GM12878 (cell line): ENCODE measurements around the gene PDSS2. TPM values are rescaled to one million over a fixed set of nuclear protein-coding genes. Genes with fewer than 3 reads are reported as not detected.

Source experiments
- ATAC-seq: fragments of 200-7000 bp; cut with Tn5 transposase; 3 replicates; pipeline ENCODE4 v1.9.1; 2020; ENCODE audit warnings: mild to moderate bottlenecking, moderate library complexity
- BruUV-seq: library from RNA; stranded (reverse); fragments of 400-500 nt; replicated peaks from 2 replicates; lab custom pipeline; 2021; lab: Mats Ljungman, UMichigan
- CTCF ChIA-PET: fragments of 300-600 bp; sonication (Branson Sonifier 250); formaldehyde crosslinking; extraction: SDS; loops from one replicate; lab custom pipeline; 2021; ENCODE audit warnings: inconsistent platforms; lab: Yijun Ruan, JAX
- POLR2A ChIA-PET: fragments of 350-600 bp; formaldehyde crosslinking; extraction: SDS; loops from one replicate; lab custom pipeline; 2021; ENCODE audit warnings: inconsistent platforms; lab: Charles Lee
- RAD21 ChIA-PET: fragments of 300-600 bp; sonication (Branson Sonifier 250); formaldehyde crosslinking; loops from one replicate; lab custom pipeline; 2023; ENCODE audit warnings: antibody characterized with exemption; ENCODE audit not compliant: unreplicated experiment; lab: Charles Lee
- SMC1A ChIA-PET: fragments of 300-600 bp; sonication (Branson Sonifier 250); formaldehyde crosslinking; loops from one replicate; lab custom pipeline; 2023; ENCODE audit not compliant: unreplicated experiment, uncharacterized antibody; lab: Charles Lee
- DNase-seq: peaks from one replicate; pipeline ENCODE4 v3.0.0-alpha.2; 2011; ENCODE audit warnings: low read depth, low spot score
- FAIRE-seq: peaks from 3 replicates; lab custom pipeline; 2011; peaks lifted over from hg19 to GRCh38; lab: Jason Lieb, UNC
- H2AFZ ChIP-seq: 2 replicates; pipeline ENCODE4 v1.6.0; 2011; ENCODE audit warnings: low read depth, low read length, control low read depth; ENCODE audit not compliant: control insufficient read depth
- H3K27ac ChIP-seq: 2 replicates; pipeline ENCODE4 v1.5.1; 2011; ENCODE audit warnings: control low read depth; ENCODE audit not compliant: control insufficient read depth, insufficient read depth
- H3K27me3 ChIP-seq, 2 experiments: replicated peaks in 1 of 2; 2 replicates each; pipeline versions ENCODE4 v1.6.0 to v1.6.1; 2011; ENCODE audit warnings: low read length in 1 of 2; ENCODE audit not compliant: control insufficient read depth in 2 of 2, insufficient read depth in 2 of 2
- H3K36me3 ChIP-seq, 2 experiments: 2 replicates each; pipeline ENCODE4 v1.5.1; 2011; ENCODE audit warnings: low read length in 1 of 2; ENCODE audit not compliant: control insufficient read depth in 2 of 2, insufficient read depth in 2 of 2
- H3K4me1 ChIP-seq: 2 replicates; pipeline ENCODE4 v1.6.1; 2011; ENCODE audit warnings: mild to moderate bottlenecking, low read length, moderate library complexity, mixed read lengths; ENCODE audit not compliant: control insufficient read depth, insufficient read depth
- H3K4me2 ChIP-seq: 2 replicates; pipeline ENCODE4 v1.6.0; 2011; ENCODE audit warnings: control low read depth; ENCODE audit not compliant: control insufficient read depth, insufficient read depth
- H3K4me3 ChIP-seq: fragments of 200-600 bp; sonication (generic); 2 replicates; pipeline ENCODE4 v1.5.1; 2016
- H3K79me2 ChIP-seq: 2 replicates; pipeline ENCODE4 v1.6.0; 2011; ENCODE audit warnings: low read length; ENCODE audit not compliant: control insufficient read depth, insufficient read depth
- H3K9ac ChIP-seq: 2 replicates; pipeline ENCODE4 v1.8.0; 2011; ENCODE audit warnings: low read length, control low read depth, mixed read lengths; ENCODE audit not compliant: control insufficient read depth, insufficient read depth
- H3K9me3 ChIP-seq: replicated peaks from 3 replicates; pipeline ENCODE4 v1.5.1; 2011; ENCODE audit warnings: mild to moderate bottlenecking, low read length; ENCODE audit not compliant: control insufficient read depth, insufficient read depth
- H4K20me1 ChIP-seq: 2 replicates; pipeline ENCODE4 v1.6.0; 2011; ENCODE audit not compliant: control insufficient read depth, insufficient read depth
- CREM ChIP-seq: IDR thresholded peaks from 2 replicates; pipeline ENCODE4 v1.6.1; 2014; ENCODE audit warnings: antibody characterized with exemption, low read depth
- GATAD2B ChIP-seq: fragments of 450-650 bp; conservative IDR thresholded peaks from 2 replicates; pipeline ENCODE4 v1.6.1; 2017; ENCODE audit warnings: low read depth, mild to moderate bottlenecking, moderate library complexity
- IRF5 ChIP-seq: fragments of 450-650 bp; IDR thresholded peaks from 2 replicates; pipeline ENCODE4 v1.6.1; 2017; ENCODE audit warnings: borderline replicate concordance
- JUNB ChIP-seq: IDR thresholded peaks from 2 replicates; pipeline ENCODE4 v1.6.1; 2016; ENCODE audit warnings: antibody characterized with exemption, mild to moderate bottlenecking
- PKNOX1 ChIP-seq: fragments of 450-650 bp; IDR thresholded peaks from 2 replicates; pipeline ENCODE4 v1.6.1; 2016; ENCODE audit warnings: mild to moderate bottlenecking
- RUNX3 ChIP-seq: IDR thresholded peaks from 2 replicates; pipeline ENCODE4 v1.6.1; 2012; ENCODE audit warnings: low read length, inconsistent platforms
- SREBF1 ChIP-seq: IDR thresholded peaks from 2 replicates; pipeline ENCODE4 v1.6.1; 2012; ENCODE audit warnings: mild to moderate bottlenecking, low read length
- WRNIP1 ChIP-seq: IDR thresholded peaks from 2 replicates; pipeline ENCODE4 v1.6.1; 2011; ENCODE audit warnings: low read depth, low read length, improper control_type of control experiment, borderline replicate concordance
- ZNF274 ChIP-seq: IDR thresholded peaks from one replicate; pipeline ENCODE4 v1.8.0; 2011; ENCODE audit not compliant: insufficient read length, insufficient read depth
- WGBS: methylation state at CpG from one replicate; pipeline ENCODE4 v1.1.6; 2016; ENCODE audit warnings: low lambda C conversion rate; ENCODE audit not compliant: insufficient replicate concordance, insufficient coverage; ENCODE audit errors: missing lambda C conversion rate; 5-methylcytosine and 5-hydroxymethylcytosine counted together
- in situ Hi-C: fragments of 300-500 bp; cut with MboI; formaldehyde crosslinking; loops from 9 replicates; pipeline ENCODE4 v1.14.3; 2018; ENCODE audit warnings: mixed read lengths
- intact Hi-C: fragments of 100-400 bp; cut with micrococcal nuclease; formaldehyde crosslinking; loops from one replicate; pipeline ENCODE4 v1.14.2; 2022; ENCODE audit not compliant: unreplicated experiment
- polyA plus RNA-seq, 11 experiments: library from polyadenylated mRNA; depleted of rRNA in 4 of 11; unstranded in 6 of 11; stranded (reverse) in 5 of 11; fragments of >200 nt; fragmentation: Nextera tagmentation in 4 of 11; fragmentation: Illumina TruSeq in 1 of 11; extraction: Ambion mirVana in 4 of 11; extraction: Trizol in 1 of 11; gene quantifications; 1 replicate in 1 of 11; 2 replicates in 10 of 11; pipeline versions ENCODE4 v1.2.1 to v1.2.3, GENCODE V29; 2011 to 2016; ENCODE audit warnings: inconsistent platforms in 2 of 11, missing spikeins in 2 of 11, low read depth in 1 of 11
- total RNA-seq, 4 experiments: library from RNA; depleted of rRNA in 3 of 4; stranded (reverse); fragments of >200 nt in 3 of 4; fragmentation: Illumina TruSeq in 1 of 4; extraction: Trizol in 1 of 4; gene quantifications; 2 replicates each; pipeline versions ENCODE4 v1.2.1 to v1.2.3, GENCODE V29; 2013 to 2021

Gene PDSS2
- total and polyA plus RNA-seq, 10 of the 15 experiments (the other 5 are each of a cell fraction or from before 2014, with no cell fraction given), result 7.7 to 15.5 (median 9.6) TPM

- H3K9ac ChIP-seq, result no peak overlapping the region
- no peaks in the 10 kb centered on the region; the same call in 1 of the 2 replicates for H3K79me2 ChIP-seq
- WGBS, result 100% methylated on average over 2 of the region's 2 CpGs
- no peak overlapping the region for H3K4me2 ChIP-seq
- no peaks in the 10 kb centered on the region for H4K20me1 ChIP-seq
- SMC1A ChIA-PET, result no interaction called here
- no peaks in the 10 kb centered on the region for H3K27me3 ChIP-seq
- in situ Hi-C loops, result no loop called here
- ATAC-seq (peak; percentile 24; the same call in 2 of the 3 replicates), DNase-seq (no peak), FAIRE-seq (no peak)
- POLR2A ChIA-PET, result interaction anchor here (0.6 kb wide), 1 partner anchor 154 kb away, joined by 4 read pairs; no protein-coding TSS in a partner anchor
- no peak overlapping the region for H3K4me3 ChIP-seq
- no TSS peak for BruUV-seq
- no peak overlapping the region for H2AFZ ChIP-seq
- intact Hi-C loops, result loop anchor here (2.0 kb wide), 1 partner anchor 101 kb away; no protein-coding TSS in a partner anchor
- no peak overlapping the region for H3K27ac ChIP-seq
- CTCF ChIA-PET, result no interaction called here
- RAD21 ChIA-PET, result no interaction called here
- H3K36me3 ChIP-seq, result no peaks in the 10 kb centered on the region
- no peak for TF ChIP-seq GATAD2B
- TF ChIP-seq IRF5, result no peak
- TF ChIP-seq SREBF1, result no peak
- TF ChIP-seq PKNOX1, result no peak
- TF ChIP-seq WRNIP1, result no peak
- TF ChIP-seq CREM, result no peak
- no peak for TF ChIP-seq ZNF274
- TF ChIP-seq JUNB, result no peak
- no peak for TF ChIP-seq RUNX3
- H3K4me1 ChIP-seq, result no peaks in the 10 kb centered on the region
- no peaks in the 10 kb centered on the region for H3K9me3 ChIP-seq
Observed at GRCh38 chr6:107419733-107420132, 39.6 kb downstream of the PDSS2 start.
